HepG2 (cell line): Measurements from ENCODE around the gene IL22RA1.

Experiments
- ARNT ChIP-seq: fragments of 450-650 bp; IDR thresholded peaks from 2 replicates; pipeline ENCODE4 v1.6.1; 2017
- ATF1 ChIP-seq: IDR thresholded peaks from 2 replicates; pipeline ENCODE4 v1.6.1; 2016; ENCODE audit warnings: mild to moderate bottlenecking, control low read depth
- ESRRA ChIP-seq: sonication (generic); formaldehyde crosslinking; IDR thresholded peaks from 2 replicates; pipeline ENCODE4 v1.5.1; 2020; ENCODE audit warnings: mild to moderate bottlenecking, low read depth, missing genetic modification reagents
- HNF4A ChIP-seq: sonication (generic); formaldehyde crosslinking; IDR thresholded peaks from 2 replicates; pipeline ENCODE4 v1.4.0; 2020; ENCODE audit warnings: missing genetic modification reagents
- SOX6 ChIP-seq, 2 experiments: fragments of 450-650 bp in 1 of 2; sonication (generic) in 1 of 2; formaldehyde crosslinking in 1 of 2; IDR thresholded peaks; 2 replicates each; pipeline versions ENCODE4 v1.4.0 to v1.6.1; 2017 to 2020; ENCODE audit warnings: antibody characterized with exemption in 1 of 2, mild to moderate bottlenecking in 1 of 2, missing genetic modification reagents in 1 of 2
- TF ChIP-seq, protein P1 (sequence below), 2 experiments: sonication (generic) in 1 of 2; formaldehyde crosslinking in 1 of 2; IDR thresholded peaks; 2 replicates each; pipeline versions ENCODE4 v1.5.1 to v1.6.1; 2011 to 2020; ENCODE audit warnings: borderline replicate concordance in 1 of 2, low read depth in 1 of 2, low read length in 1 of 2, mild to moderate bottlenecking in 1 of 2, missing genetic modification reagents in 1 of 2, moderate library complexity in 1 of 2
- TF ChIP-seq, protein P2 (sequence below): sonication (generic); formaldehyde crosslinking; IDR thresholded peaks from 2 replicates; pipeline ENCODE4 v1.5.0; 2020; ENCODE audit warnings: mild to moderate bottlenecking, missing genetic modification reagents, moderate library complexity
- TF ChIP-seq, protein P3 (sequence below): sonication (generic); formaldehyde crosslinking; IDR thresholded peaks from 2 replicates; pipeline ENCODE4 v1.5.0; 2020; ENCODE audit warnings: missing genetic modification reagents, mild to moderate bottlenecking, borderline replicate concordance
- TF ChIP-seq, protein P4 (sequence below): sonication (generic); formaldehyde crosslinking; IDR thresholded peaks from 2 replicates; pipeline ENCODE4 v1.4.0; 2020; ENCODE audit warnings: missing genetic modification reagents, mild to moderate bottlenecking, borderline replicate concordance

DNA sequence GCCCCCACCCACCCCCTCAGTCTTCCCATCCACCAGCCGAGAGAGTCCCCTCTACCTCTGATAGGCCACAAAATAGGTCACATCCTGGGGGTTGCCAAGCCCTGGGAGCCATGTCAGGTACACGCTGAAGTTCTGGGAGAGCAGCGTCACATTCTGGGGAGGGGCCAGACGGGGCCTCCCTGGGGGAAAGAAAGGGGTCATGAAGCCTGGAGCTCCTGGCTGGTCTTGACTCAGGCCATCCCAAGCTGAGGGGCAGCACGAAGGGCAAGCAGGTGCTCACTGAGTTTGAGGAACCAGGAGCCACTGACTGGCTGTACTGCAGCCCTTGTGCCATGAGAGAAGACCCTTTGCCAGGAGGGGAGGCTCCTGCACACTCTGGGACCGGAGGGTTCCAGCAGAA, 37.7 kb upstream of the IL22RA1 start:
- TF ChIP-seq, protein P1, sequence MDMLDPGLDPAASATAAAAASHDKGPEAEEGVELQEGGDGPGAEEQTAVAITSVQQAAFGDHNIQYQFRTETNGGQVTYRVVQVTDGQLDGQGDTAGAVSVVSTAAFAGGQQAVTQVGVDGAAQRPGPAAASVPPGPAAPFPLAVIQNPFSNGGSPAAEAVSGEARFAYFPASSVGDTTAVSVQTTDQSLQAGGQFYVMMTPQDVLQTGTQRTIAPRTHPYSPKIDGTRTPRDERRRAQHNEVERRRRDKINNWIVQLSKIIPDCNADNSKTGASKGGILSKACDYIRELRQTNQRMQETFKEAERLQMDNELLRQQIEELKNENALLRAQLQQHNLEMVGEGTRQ (IDR thresholded peaks at IDR 0.05; ENCODE audit: low read depth, low read length), result no peak
- TF ChIP-seq, protein P1 (CRISPR knock-in tag; IDR thresholded peaks at IDR 0.05; ENCODE audit: borderline replicate concordance), result no peak
- TF ChIP-seq, protein P2, sequence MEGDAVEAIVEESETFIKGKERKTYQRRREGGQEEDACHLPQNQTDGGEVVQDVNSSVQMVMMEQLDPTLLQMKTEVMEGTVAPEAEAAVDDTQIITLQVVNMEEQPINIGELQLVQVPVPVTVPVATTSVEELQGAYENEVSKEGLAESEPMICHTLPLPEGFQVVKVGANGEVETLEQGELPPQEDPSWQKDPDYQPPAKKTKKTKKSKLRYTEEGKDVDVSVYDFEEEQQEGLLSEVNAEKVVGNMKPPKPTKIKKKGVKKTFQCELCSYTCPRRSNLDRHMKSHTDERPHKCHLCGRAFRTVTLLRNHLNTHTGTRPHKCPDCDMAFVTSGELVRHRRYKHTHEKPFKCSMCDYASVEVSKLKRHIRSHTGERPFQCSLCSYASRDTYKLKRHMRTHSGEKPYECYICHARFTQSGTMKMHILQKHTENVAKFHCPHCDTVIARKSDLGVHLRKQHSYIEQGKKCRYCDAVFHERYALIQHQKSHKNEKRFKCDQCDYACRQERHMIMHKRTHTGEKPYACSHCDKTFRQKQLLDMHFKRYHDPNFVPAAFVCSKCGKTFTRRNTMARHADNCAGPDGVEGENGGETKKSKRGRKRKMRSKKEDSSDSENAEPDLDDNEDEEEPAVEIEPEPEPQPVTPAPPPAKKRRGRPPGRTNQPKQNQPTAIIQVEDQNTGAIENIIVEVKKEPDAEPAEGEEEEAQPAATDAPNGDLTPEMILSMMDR (CRISPR knock-in tag), result no peak
- TF ChIP-seq, protein P3, sequence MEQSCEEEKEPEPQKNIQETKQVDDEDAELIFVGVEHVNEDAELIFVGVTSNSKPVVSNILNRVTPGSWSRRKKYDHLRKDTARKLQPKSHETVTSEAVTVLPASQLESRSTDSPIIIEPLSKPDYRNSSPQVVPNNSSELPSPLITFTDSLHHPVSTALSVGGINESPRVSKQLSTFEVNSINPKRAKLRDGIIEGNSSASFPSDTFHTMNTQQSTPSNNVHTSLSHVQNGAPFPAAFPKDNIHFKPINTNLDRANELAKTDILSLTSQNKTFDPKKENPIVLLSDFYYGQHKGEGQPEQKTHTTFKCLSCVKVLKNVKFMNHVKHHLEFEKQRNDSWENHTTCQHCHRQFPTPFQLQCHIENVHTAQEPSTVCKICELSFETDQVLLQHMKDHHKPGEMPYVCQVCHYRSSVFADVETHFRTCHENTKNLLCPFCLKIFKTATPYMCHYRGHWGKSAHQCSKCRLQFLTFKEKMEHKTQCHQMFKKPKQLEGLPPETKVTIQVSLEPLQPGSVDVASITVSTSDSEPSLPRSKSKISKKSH (CRISPR knock-in tag), result no peak
- TF ChIP-seq, protein P4, sequence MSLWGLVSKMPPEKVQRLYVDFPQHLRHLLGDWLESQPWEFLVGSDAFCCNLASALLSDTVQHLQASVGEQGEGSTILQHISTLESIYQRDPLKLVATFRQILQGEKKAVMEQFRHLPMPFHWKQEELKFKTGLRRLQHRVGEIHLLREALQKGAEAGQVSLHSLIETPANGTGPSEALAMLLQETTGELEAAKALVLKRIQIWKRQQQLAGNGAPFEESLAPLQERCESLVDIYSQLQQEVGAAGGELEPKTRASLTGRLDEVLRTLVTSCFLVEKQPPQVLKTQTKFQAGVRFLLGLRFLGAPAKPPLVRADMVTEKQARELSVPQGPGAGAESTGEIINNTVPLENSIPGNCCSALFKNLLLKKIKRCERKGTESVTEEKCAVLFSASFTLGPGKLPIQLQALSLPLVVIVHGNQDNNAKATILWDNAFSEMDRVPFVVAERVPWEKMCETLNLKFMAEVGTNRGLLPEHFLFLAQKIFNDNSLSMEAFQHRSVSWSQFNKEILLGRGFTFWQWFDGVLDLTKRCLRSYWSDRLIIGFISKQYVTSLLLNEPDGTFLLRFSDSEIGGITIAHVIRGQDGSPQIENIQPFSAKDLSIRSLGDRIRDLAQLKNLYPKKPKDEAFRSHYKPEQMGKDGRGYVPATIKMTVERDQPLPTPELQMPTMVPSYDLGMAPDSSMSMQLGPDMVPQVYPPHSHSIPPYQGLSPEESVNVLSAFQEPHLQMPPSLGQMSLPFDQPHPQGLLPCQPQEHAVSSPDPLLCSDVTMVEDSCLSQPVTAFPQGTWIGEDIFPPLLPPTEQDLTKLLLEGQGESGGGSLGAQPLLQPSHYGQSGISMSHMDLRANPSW (CRISPR knock-in tag), result no peak
- no peak for TF ChIP-seq ATF1 (CRISPR knock-in tag)
- TF ChIP-seq ESRRA (CRISPR knock-in tag), result no peak
- TF ChIP-seq HNF4A (CRISPR knock-in tag), result no peak
- TF ChIP-seq SOX6 (IDR thresholded peaks at IDR 0.05), result no peak
- TF ChIP-seq SOX6 (CRISPR knock-in tag; IDR thresholded peaks at IDR 0.05), result no peak
- no peak for TF ChIP-seq ARNT
